Endothelial cell of umbilical vein (primary cell): Measurements from ENCODE around the gene PLEKHA6. TPM values are rescaled to one million over a fixed set of nuclear protein-coding genes. Genes with fewer than 3 reads are reported as not detected.

Experiments used
- BruUV-seq: library from RNA; stranded (reverse); fragments of 400-500 nt; replicated peaks from 2 replicates; lab custom pipeline; 2021; lab: Mats Ljungman, UMichigan
- CTCF ChIA-PET: fragments of 300-600, 350-600 bp; sonication (Branson Sonifier 250); formaldehyde crosslinking; loops from one replicate; lab custom pipeline; 2021; ENCODE audit warnings: antibody characterized with exemption, inconsistent platforms; lab: Charles Lee
- POLR2A ChIA-PET: fragments of 300-600, 350-600 bp; sonication (Branson Sonifier 250); formaldehyde crosslinking; loops from one replicate; lab custom pipeline; 2021; ENCODE audit warnings: antibody characterized with exemption, inconsistent platforms; lab: Charles Lee
- DNase-seq: peaks from one replicate; pipeline ENCODE4 v3.0.0-alpha.2; 2011; ENCODE audit warnings: low read depth, low spot score
- FAIRE-seq: peaks from 2 replicates; lab custom pipeline; 2011; peaks lifted over from hg19 to GRCh38; lab: Jason Lieb, UNC
- H2AFZ ChIP-seq: 2 replicates; pipeline ENCODE4 v1.6.0; 2012; ENCODE audit warnings: low read depth, low read length, control low read depth, inconsistent platforms
- H3K27ac ChIP-seq: 2 replicates; pipeline ENCODE4 v1.5.1; 2011; ENCODE audit warnings: low read depth, mild to moderate bottlenecking, control low read depth, low read length, moderate library complexity; ENCODE audit not compliant: insufficient read depth
- H3K27me3 ChIP-seq, 2 experiments: 2 replicates each; pipeline versions ENCODE4 v1.6.0 to v1.6.1; 2011; ENCODE audit warnings: low read length in 2 of 2, mixed read lengths in 1 of 2; ENCODE audit not compliant: control insufficient read depth in 2 of 2, insufficient read depth in 2 of 2
- H3K36me3 ChIP-seq, 2 experiments: 2 replicates in 1 of 2; 3 replicates in 1 of 2; pipeline ENCODE4 v1.5.1; 2011; ENCODE audit warnings: low read length in 2 of 2, mild to moderate bottlenecking in 1 of 2, moderate library complexity in 1 of 2; ENCODE audit not compliant: control insufficient read depth in 2 of 2, insufficient read depth in 2 of 2; ENCODE audit errors: extremely low read depth in 1 of 2
- H3K4me1 ChIP-seq: 3 replicates; pipeline ENCODE4 v1.5.1; 2011; ENCODE audit warnings: mild to moderate bottlenecking, low read length; ENCODE audit not compliant: control insufficient read depth, insufficient read depth; ENCODE audit errors: extremely low read depth
- H3K4me2 ChIP-seq: 2 replicates; pipeline ENCODE4 v1.6.1; 2011; ENCODE audit warnings: low read length, control low read depth, mixed read lengths; ENCODE audit not compliant: insufficient read depth
- H3K4me3 ChIP-seq, 3 experiments: fragments of 200-600 bp in 1 of 3; sonication (generic), shearing (Covaris generic) in 1 of 3; replicated peaks in 1 of 3; 2 replicates each; pipeline ENCODE4 v1.5.1; 2011 to 2016; ENCODE audit warnings: control low read depth in 3 of 3, low read length in 3 of 3, mild to moderate bottlenecking in 2 of 3, inconsistent platforms in 1 of 3, low read depth in 1 of 3, moderate library complexity in 1 of 3; ENCODE audit not compliant: insufficient read depth in 1 of 3
- H3K79me2 ChIP-seq: 2 replicates; pipeline ENCODE4 v1.6.0; 2012; ENCODE audit warnings: low read length, inconsistent platforms; ENCODE audit not compliant: control insufficient read depth, insufficient read depth
- H3K9ac ChIP-seq: replicated peaks from 2 replicates; pipeline ENCODE3; 2011; ENCODE audit warnings: low read length, control low read depth; ENCODE audit not compliant: insufficient read depth; ENCODE audit errors: extremely low read depth
- H3K9me1 ChIP-seq: replicated peaks from 3 replicates; pipeline ENCODE4 v1.6.0; 2011; ENCODE audit warnings: mild to moderate bottlenecking, low read length; ENCODE audit not compliant: control insufficient read depth, insufficient read depth; ENCODE audit errors: extremely low read depth
- H3K9me3 ChIP-seq: replicated peaks from 2 replicates; pipeline ENCODE4 v1.5.1; 2012; ENCODE audit warnings: low read length, inconsistent platforms; ENCODE audit not compliant: control insufficient read depth, insufficient read depth
- H4K20me1 ChIP-seq: replicated peaks from 2 replicates; pipeline ENCODE3; 2011; ENCODE audit warnings: mild to moderate bottlenecking, low read length; ENCODE audit not compliant: control insufficient read depth, insufficient read depth; ENCODE audit errors: extremely low read depth
- CTCF ChIP-seq, 2 donors: IDR thresholded peaks; 1 replicate in 1 of 2; 2 replicates in 1 of 2; pipeline ENCODE4 v1.5.1; 2011; ENCODE audit warnings: low read length in 2 of 2, mild to moderate bottlenecking in 2 of 2, moderate library complexity in 2 of 2, control low read depth in 1 of 2, inconsistent platforms in 1 of 2, low read depth in 1 of 2; ENCODE audit not compliant: insufficient read depth in 1 of 2; ENCODE audit errors: extremely low read depth in 1 of 2
- EZH2 ChIP-seq: IDR thresholded peaks from 2 replicates; pipeline ENCODE4 v1.6.1; 2012; ENCODE audit warnings: borderline replicate concordance, low read depth, mild to moderate bottlenecking, moderate library complexity, low read length, inconsistent platforms; ENCODE audit not compliant: severe bottlenecking
- FOS ChIP-seq: IDR thresholded peaks from 2 replicates; pipeline ENCODE4 v1.6.1; 2011; ENCODE audit warnings: mild to moderate bottlenecking, low read length, moderate library complexity, borderline replicate concordance; ENCODE audit not compliant: insufficient read depth
- GATA2 ChIP-seq: IDR thresholded peaks from 2 replicates; pipeline ENCODE4 v1.7.0; 2011; ENCODE audit warnings: low read depth, mild to moderate bottlenecking, moderate library complexity, mixed read lengths, low read length; ENCODE audit not compliant: insufficient read length, insufficient read depth
- JUN ChIP-seq: IDR thresholded peaks from 2 replicates; pipeline ENCODE4 v1.6.1; 2011; ENCODE audit warnings: borderline replicate concordance, low read depth; ENCODE audit not compliant: insufficient read length, insufficient read depth
- MAX ChIP-seq: IDR thresholded peaks from 2 replicates; pipeline ENCODE4 v1.6.1; 2011; ENCODE audit not compliant: insufficient read depth, insufficient read length
- MYC ChIP-seq: IDR thresholded peaks from one replicate; pipeline ENCODE4 v1.6.1; 2011; ENCODE audit warnings: mild to moderate bottlenecking, low read depth, low read length
- POLR2A ChIP-seq: IDR thresholded peaks from 2 replicates; pipeline ENCODE4 v1.6.1; 2012; ENCODE audit warnings: low read depth, mild to moderate bottlenecking, control low read depth, low read length
- POLR2AphosphoS5 ChIP-seq: IDR thresholded peaks from 2 replicates; pipeline ENCODE4 v1.6.1; 2012; ENCODE audit warnings: low read depth, mild to moderate bottlenecking, control low read depth, low read length, moderate library complexity; ENCODE audit not compliant: insufficient read depth
- dilution Hi-C: fragments of 300-500 bp; cut with MboI; formaldehyde crosslinking; loops from one replicate; pipeline ENCODE4 v1.15.0; 2019; ENCODE audit warnings: low sequenced_read_pairs; ENCODE audit not compliant: extremely low pct_ligation_motif_present
- intact Hi-C: fragments of 100-400 bp; cut with micrococcal nuclease; formaldehyde crosslinking; loops from one replicate; pipeline ENCODE4 v1.10.0; 2022
- polyA plus RNA-seq, 4 experiments: library from polyadenylated mRNA; depleted of rRNA in 3 of 4; stranded (reverse) in 3 of 4; unstranded in 1 of 4; fragments of >200 nt; gene quantifications; 2 replicates each; pipeline versions ENCODE4 v1.2.1 to v1.2.3, GENCODE V29; 2011 to 2012; ENCODE audit warnings: missing spikeins in 1 of 4
- total RNA-seq: library from RNA; stranded (reverse); gene quantifications from 2 replicates; pipeline ENCODE4 v1.2.3, GENCODE V29; 2021

The PLEKHA6 gene
- total and polyA plus RNA-seq, 2 donors (not counting 3 experiments of a cell fraction or from before 2014, with no cell fraction given), result 2.1 to 15.0 TPM

- H3K4me1 ChIP-seq, result peaks cover 20% of the 10 kb centered on the region
- H3K27ac ChIP-seq, result no peak overlapping the region
- H3K36me3 ChIP-seq, result no peaks in the 10 kb centered on the region
- ChIA-PET CTCF (interaction anchor here (1.1 to 1.2 kb wide), 2 partner anchors 12 to 16 kb away, joined by 3 read pairs; no protein-coding TSS in a partner anchor), POLR2A (no interaction called here)
- no peaks in the 10 kb centered on the region for H3K27me3 ChIP-seq
- dilution Hi-C loops, result loop anchor here (25.0 kb wide), 1 partner anchor 177 kb away; the partner anchor contains the start of genes ETNK2 and REN
- intact Hi-C loops, result no loop called here
- H3K9ac ChIP-seq, result no peak overlapping the region
- no peaks in the 10 kb centered on the region for H3K9me1 ChIP-seq
- H3K9me3 ChIP-seq, result no peaks in the 10 kb centered on the region
- TF ChIP-seq CTCF (IDR thresholded peaks at IDR 0.05; ENCODE audit: extremely low read depth in 1 of 2, insufficient read depth in 1 of 2, low read depth in 1 of 2, low read length in 2 of 2) (no peak), MYC (no peak), POLR2AphosphoS5 (no peak), GATA2 (no peak), POLR2A (no peak), MAX (no peak), FOS (no peak), EZH2 (no peak), JUN (no peak)
- DNase-seq (no peak), FAIRE-seq (no peak)
- H3K4me2 ChIP-seq, result no peak overlapping the region
- BruUV-seq, result no TSS peak
- no peaks in the 10 kb centered on the region for H3K79me2 ChIP-seq
- no peaks in the 10 kb centered on the region for H4K20me1 ChIP-seq
- H2AFZ ChIP-seq, result no peak overlapping the region
- no peak overlapping the region for H3K4me3 ChIP-seq
Measured at GRCh38 chr1:204339541-204339940, 20.2 kb downstream of the PLEKHA6 start.
